ENCODE data around the gene SIX1.

- TF ChIP-seq CTCF (IDR thresholded peaks at IDR 0.05 in 2 of 3, conservative IDR thresholded peaks at IDR 0.05 in 1 of 3; ENCODE audit: borderline replicate concordance in 1 of 3, insufficient read depth in 1 of 3, low read depth in 2 of 3, low read length in 2 of 3) (no peak), EGR1 (IDR thresholded peaks at IDR 0.05; ENCODE audit: low read depth) (no peak), EZH2phosphoT487 (IDR thresholded peaks at IDR 0.05; ENCODE audit: borderline replicate concordance) (no peak), POLR2AphosphoS5 (IDR thresholded peaks at IDR 0.05; ENCODE audit: low read depth, low read length) (no peak), EZH2 (IDR thresholded peaks at IDR 0.05) (no peak), ZFX (IDR thresholded peaks at IDR 0.05) (no peak), JUND (IDR thresholded peaks at IDR 0.05) (no peak), CEBPB (IDR thresholded peaks at IDR 0.05; ENCODE audit: low read depth) (no peak), SP1 (IDR thresholded peaks at IDR 0.05; ENCODE audit: low read depth) (no peak)
These were observed 6.2 kb downstream of the SIX1 start for GRCh38 chr14:60643141-60643462.
